GM12892 (cell line): ENCODE data around the gene IGSF21.

Experiments used
- DNase-seq: peaks from one replicate; pipeline ENCODE4 v3.0.0; 2011; ENCODE audit not compliant: insufficient read length
- FAIRE-seq: peaks from 2 replicates; lab custom pipeline; 2011; peaks lifted over from hg19 to GRCh38; lab: Jason Lieb, UNC
- POLR2A ChIP-seq: IDR thresholded peaks from 2 replicates; pipeline ENCODE4 v1.6.1; 2011; ENCODE audit warnings: low read depth, low read length, control low read depth
- POLR2AphosphoS5 ChIP-seq: IDR thresholded peaks from 2 replicates; pipeline ENCODE4 v1.6.1; 2011; ENCODE audit warnings: low read depth, low read length, control low read depth
- TAF1 ChIP-seq: IDR thresholded peaks from 2 replicates; pipeline ENCODE4 v1.6.1; 2011; ENCODE audit warnings: low read depth, mild to moderate bottlenecking, control low read depth, low read length, borderline replicate concordance

IGSF21 gene

GRCh38 chr1:18398791-18399530 lies 291.4 kb downstream of the IGSF21 start:
- FAIRE-seq = no peak
- TF ChIP-seq TAF1 (no peak), POLR2AphosphoS5 (no peak), POLR2A (no peak)
- no peak for DNase-seq

- DNase-seq (no peak), FAIRE-seq (no peak)
- TF ChIP-seq TAF1 = no peak
- no peak for TF ChIP-seq POLR2A
- TF ChIP-seq POLR2AphosphoS5 = no peak
These were observed 292.9 kb downstream of the IGSF21 start for GRCh38 chr1:18400347-18401102.

GRCh38 chr1:18401921-18402320 lies 294.3 kb downstream of the IGSF21 start:
- DNase-seq (no peak), FAIRE-seq (no peak)
- TF ChIP-seq POLR2A (no peak), POLR2AphosphoS5 (no peak), TAF1 (no peak)

DNA sequence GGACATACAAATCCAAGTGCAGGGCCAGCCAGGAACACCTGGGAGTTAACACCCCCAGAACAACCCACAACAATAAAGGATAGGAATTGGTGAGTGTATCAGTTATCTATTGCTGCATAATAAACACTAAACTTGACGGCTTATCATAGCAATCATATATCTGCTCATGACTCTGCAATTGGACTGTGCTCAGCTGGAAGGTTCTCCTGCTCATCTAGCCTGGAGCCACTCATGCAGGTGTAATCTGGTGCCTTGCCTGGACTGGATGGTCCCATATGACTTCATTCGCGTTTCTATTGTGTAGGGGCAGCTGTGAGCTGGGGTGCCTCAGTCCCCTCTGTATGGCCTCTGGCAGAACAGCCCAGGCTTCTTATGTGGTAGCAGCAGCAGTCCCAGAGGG lies 296.9 kb downstream of the IGSF21 start:
- FAIRE-seq (no peak), DNase-seq (no peak)
- TF ChIP-seq TAF1 (no peak), POLR2A (no peak), POLR2AphosphoS5 (no peak)

DNA sequence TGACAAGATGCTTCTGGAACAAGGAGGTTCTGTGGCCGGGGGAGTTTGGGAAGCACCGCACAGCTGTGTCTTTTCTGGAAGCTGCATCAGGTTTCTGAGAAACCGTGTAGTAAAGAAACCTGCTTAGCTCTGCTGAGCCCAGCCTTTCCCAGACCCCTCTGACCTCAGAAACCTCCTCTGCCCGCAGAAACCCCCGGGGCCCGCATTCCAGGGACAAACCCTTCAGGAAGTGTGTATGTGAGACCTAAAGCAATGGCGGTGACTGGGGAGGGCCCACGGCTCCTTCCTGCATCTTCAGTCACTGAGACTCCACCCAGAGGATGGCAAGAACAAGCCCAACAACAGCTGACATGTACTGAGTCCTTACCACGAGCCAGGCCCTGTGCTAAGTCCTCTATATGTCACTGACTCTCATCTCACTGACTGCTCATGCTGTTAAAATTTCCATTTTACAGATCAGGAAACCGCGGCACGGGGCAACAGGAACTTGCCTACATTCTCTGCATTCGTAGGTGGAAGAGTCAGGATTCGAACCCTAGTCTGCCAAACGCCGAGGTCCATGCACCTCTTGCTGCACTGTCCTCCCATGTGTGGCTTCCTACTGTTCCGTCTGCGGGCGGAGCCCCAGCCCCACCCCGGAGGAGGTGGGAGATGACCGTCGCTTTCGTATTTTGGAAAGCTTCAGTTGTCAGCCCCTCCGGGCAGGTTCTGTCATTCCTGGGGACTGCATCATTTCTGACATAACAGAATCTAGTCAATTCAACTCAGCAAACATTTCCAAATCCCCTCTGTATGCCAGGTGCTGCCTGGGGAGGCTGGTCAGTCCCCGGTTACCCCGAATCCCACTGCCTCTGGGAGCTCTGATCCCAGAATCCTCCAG lies 299.8 kb downstream of the IGSF21 start:
- DNase-seq (no peak), FAIRE-seq (no peak)
- TF ChIP-seq POLR2A (no peak), TAF1 (no peak)

DNA sequence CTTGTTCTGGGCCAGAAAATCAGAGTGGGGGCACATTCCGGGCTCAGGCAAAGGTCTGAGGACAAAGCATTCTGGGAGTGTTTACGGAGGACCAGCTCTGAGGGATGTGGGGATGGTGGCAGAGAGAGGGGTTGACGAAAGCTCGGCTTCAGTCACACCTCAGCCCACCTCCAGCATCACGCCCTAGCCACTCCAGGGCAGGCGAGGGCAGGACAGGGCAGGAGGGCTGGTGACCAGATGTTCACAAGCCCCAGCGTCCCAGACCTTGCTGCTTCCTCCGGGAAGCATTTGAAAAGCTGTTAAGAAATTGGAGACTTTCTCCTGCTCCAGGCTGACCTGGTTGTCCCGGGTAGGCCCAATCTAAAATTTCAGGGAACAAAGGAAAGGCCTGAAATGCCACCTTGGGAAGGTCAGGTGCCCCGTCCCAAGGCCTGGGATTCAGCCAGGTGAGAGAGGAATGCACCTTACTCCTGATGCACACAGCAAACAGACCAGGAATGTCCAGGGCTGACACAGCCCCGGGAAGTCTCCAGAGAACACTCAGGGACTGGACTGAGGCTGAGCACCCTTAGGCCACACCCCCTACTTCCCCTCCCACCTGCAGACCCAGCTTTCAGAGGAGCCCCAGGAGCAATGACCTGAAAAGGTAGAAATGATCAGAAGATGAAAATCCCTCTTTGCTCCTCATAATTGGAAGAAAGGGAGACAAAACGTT lies 301.2 kb downstream of the IGSF21 start:
- TF ChIP-seq TAF1 (no peak), POLR2A (no peak), POLR2AphosphoS5 (no peak)
- FAIRE-seq (no peak), DNase-seq (no peak)

GRCh38 chr1:18409609-18410237 lies 302.1 kb downstream of the IGSF21 start:
- FAIRE-seq (no peak), DNase-seq (no peak)
- TF ChIP-seq POLR2A (no peak), POLR2AphosphoS5 (no peak), TAF1 (no peak)

DNA sequence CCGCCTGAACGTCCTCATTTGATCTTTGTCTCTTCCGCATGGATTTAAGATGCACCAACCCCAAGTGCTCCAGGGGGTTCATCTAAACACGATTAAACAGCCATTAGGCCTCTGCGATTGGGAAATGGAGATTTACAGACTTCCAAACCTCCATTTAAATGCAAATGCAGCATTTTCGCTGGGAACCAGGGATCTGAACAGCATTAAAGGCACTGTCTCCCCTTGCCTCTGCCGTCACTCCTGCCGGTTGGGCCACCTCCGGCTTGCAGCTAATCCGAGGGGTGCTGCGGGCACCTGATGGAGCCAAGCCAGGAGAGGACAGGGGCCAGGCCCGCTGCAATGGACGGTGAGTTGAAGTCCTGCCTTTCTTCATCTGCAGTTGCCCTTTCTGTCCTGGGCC lies 302.8 kb downstream of the IGSF21 start:
- DNase-seq = no peak
- FAIRE-seq = no peak

GRCh38 chr1:18411321-18411720 lies 303.7 kb downstream of the IGSF21 start:
- FAIRE-seq (no peak), DNase-seq (no peak)
- TF ChIP-seq POLR2A (no peak), TAF1 (no peak), POLR2AphosphoS5 (no peak)

More for the DNA sequence above, 302.8 kb downstream of the IGSF21 start:
- TF ChIP-seq POLR2AphosphoS5 (no peak), POLR2A (no peak)

DNA sequence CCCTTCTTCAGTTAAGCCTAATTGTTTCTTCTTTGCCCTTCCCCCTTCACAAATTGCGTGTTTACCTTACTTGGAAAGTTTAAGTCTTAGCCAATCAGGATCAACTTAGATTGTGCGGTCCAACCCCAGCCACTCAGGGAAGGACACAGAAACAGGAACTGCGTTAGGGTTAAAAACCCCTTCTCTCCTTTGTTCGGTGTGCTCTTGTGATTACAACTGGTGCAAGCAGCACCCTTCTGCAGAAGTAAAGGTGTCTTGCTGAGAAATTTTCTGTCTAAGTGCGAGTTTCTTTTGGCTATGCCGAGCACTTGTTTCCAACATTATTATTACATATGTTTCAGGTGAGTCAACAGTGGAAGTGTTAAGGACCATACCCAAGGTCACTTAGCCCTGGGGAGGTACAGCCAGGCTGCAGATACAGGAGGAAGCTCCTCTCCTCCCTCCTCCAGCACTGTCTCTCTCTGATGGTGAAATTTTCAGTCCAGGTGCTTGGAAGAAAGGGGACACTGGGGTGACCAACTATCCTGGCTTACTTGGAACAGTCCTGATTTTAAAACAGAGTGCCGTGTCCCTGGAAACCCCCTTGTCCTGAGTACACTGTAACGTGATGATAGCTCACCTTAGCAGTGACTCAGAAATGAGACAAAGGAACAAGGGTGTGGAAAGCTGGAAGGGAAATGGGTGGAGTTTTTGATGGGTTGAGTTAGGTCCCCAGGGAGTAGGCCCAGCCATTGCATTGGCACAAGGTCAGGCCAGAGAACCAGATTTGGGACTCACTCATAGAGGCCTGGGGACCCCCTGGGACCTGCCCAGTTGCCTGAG lies 304.4 kb downstream of the IGSF21 start:
- DNase-seq (no peak), FAIRE-seq (no peak)
- TF ChIP-seq POLR2AphosphoS5 (no peak), TAF1 (no peak), POLR2A (no peak)
